GM12892 (cell line): ENCODE results near the gene SLC9A4.
A peak's percentile ranks its signal among the peaks of the same experiment; 100 is the strongest.

Experiments
- DNase-seq: peaks from one replicate; pipeline ENCODE4 v3.0.0; 2011; ENCODE audit not compliant: insufficient read length
- FAIRE-seq: peaks from 2 replicates; lab custom pipeline; 2011; peaks lifted over from hg19 to GRCh38; lab: Jason Lieb, UNC
- POLR2A ChIP-seq: IDR thresholded peaks from 2 replicates; pipeline ENCODE4 v1.6.1; 2011; ENCODE audit warnings: low read depth, low read length, control low read depth
- POLR2AphosphoS5 ChIP-seq: IDR thresholded peaks from 2 replicates; pipeline ENCODE4 v1.6.1; 2011; ENCODE audit warnings: low read depth, low read length, control low read depth
- TAF1 ChIP-seq: IDR thresholded peaks from 2 replicates; pipeline ENCODE4 v1.6.1; 2011; ENCODE audit warnings: low read depth, mild to moderate bottlenecking, control low read depth, low read length, borderline replicate concordance

The SLC9A4 gene

GRCh38 chr2:102506743-102507142 lies 33.7 kb downstream of the SLC9A4 start:
- TF ChIP-seq POLR2AphosphoS5 (no peak), TAF1 (no peak), POLR2A (no peak)
- FAIRE-seq (no peak), DNase-seq (no peak)

DNA sequence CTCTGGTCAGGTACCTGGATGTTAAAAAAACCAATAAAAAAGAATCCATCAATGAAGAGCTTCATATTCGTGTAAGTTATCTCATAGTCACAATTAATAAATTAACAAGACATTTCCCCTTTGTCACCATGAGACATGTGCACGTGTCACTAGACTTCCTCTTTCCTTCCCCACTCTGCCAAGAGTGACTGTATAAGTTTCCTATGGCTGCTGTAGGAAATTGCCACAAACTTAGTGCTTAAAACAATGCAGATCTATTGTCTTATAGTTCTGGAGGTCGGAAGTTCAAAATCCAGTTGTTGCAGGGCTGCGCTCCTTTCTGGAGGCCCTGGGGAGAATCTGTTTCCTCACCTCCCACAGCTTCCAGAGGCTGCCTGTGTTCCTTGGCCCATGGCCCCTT lies 35.8 kb downstream of the SLC9A4 start:
- FAIRE-seq, result no peak
- DNase-seq, result no peak
- TF ChIP-seq POLR2A, result no peak
- TF ChIP-seq POLR2AphosphoS5, result no peak
- no peak for TF ChIP-seq TAF1

DNA sequence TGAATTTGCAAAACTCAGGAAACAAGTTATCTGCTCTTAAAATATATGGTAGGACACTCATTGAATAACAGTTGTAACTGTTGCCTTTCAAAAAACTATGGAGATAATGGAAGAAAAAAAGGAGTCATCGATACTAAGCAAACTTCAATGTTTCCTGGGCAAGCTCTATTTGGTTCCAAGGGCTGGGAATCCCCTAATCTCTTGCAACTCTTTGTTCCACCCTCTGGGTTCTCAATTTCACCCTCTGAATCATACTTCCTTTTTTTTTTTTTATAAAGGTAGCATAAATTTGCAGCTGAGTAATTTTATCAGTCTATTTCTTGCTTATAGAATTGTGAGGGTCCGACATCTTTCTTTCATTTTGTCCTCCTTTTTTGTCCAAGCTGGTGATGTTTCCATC lies 36.7 kb downstream of the SLC9A4 start:
- no peak for DNase-seq
- no peak for FAIRE-seq
- no peak for TF ChIP-seq POLR2AphosphoS5

- TF ChIP-seq POLR2A, result no peak
- FAIRE-seq, result no peak
- no peak for DNase-seq
These were observed 38.0 kb downstream of the SLC9A4 start for GRCh38 chr2:102510791-102511575.

- DNase-seq (no peak), FAIRE-seq (no peak)
- TF ChIP-seq POLR2AphosphoS5, result no peak
These were observed 39.1 kb downstream of the SLC9A4 start for GRCh38 chr2:102512161-102512560.

GRCh38 chr2:102513355-102513939 lies 40.4 kb downstream of the SLC9A4 start:
- DNase-seq (no peak), FAIRE-seq (no peak)
- no peak for TF ChIP-seq POLR2AphosphoS5
- no peak for TF ChIP-seq TAF1
- no peak for TF ChIP-seq POLR2A

GRCh38 chr2:102514061-102514785 lies 41.2 kb downstream of the SLC9A4 start:
- DNase-seq (no peak), FAIRE-seq (no peak)
- no peak for TF ChIP-seq POLR2A
- TF ChIP-seq TAF1, result no peak
- TF ChIP-seq POLR2AphosphoS5, result no peak

GRCh38 chr2:102515851-102516250 lies 42.8 kb downstream of the SLC9A4 start:
- no peak for DNase-seq
- FAIRE-seq, result no peak
- TF ChIP-seq TAF1 (no peak), POLR2AphosphoS5 (no peak), POLR2A (no peak)

GRCh38 chr2:102518170-102518569 lies 45.1 kb downstream of the SLC9A4 start:
- FAIRE-seq (no peak), DNase-seq (no peak)
- TF ChIP-seq POLR2A (no peak), POLR2AphosphoS5 (no peak)

DNA sequence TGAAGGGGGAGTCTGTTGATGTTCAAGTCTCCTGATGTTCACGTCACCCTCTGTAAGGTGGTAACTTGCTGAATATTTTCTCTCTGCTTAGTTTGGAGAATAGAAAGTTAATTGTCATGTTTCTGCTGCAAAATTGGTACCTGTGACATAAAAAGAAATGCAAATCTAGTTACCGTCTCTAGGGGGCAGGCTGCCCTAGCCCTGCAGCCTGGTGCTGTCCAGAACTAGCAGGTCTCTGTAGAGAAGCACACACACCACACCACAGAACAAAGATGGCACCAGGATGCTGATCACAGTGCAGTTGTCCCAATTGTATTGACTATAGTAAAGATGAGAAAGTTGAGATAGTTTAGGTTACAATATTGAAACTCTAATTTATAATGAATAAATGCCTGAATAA lies 47.0 kb downstream of the SLC9A4 start:
- DNase-seq, result peak; percentile 10
- TF ChIP-seq TAF1 (no peak), POLR2AphosphoS5 (no peak), POLR2A (no peak)
- FAIRE-seq, result peak; percentile 48

GRCh38 chr2:102520801-102521200 lies 47.8 kb downstream of the SLC9A4 start:
- no peak for FAIRE-seq
- TF ChIP-seq POLR2AphosphoS5 (no peak), POLR2A (no peak), TAF1 (no peak)
- DNase-seq, result no peak

- DNase-seq (no peak), FAIRE-seq (no peak)
- TF ChIP-seq POLR2AphosphoS5 (no peak), TAF1 (no peak), POLR2A (no peak)
These were observed 49.1 kb downstream of the SLC9A4 start for GRCh38 chr2:102522162-102522561.

DNA sequence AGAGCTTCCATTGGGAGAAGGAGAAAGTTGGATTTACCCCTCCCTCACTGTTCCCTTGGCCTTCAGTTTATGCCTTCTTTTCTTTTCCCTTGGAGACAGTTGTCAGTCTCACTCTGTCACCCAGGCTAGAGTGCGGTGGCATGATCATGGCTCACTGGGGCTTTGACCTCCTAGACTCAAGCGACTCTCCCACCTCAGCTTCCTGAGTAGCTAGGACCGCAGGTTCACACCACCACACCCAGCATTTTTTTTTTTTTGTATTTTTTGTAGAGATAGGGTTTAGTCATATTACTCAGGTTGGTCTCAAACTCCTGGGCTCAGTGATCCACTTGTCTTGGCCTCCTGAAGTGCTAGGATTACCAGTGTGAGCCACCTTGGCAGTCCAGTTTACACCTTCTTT lies 49.9 kb downstream of the SLC9A4 start:
- no peak for TF ChIP-seq POLR2AphosphoS5
- no peak for TF ChIP-seq POLR2A
- no peak for TF ChIP-seq TAF1
- FAIRE-seq (no peak), DNase-seq (no peak)
